ENCODE results near the gene SLC16A3.

SLC16A3 gene

DNA sequence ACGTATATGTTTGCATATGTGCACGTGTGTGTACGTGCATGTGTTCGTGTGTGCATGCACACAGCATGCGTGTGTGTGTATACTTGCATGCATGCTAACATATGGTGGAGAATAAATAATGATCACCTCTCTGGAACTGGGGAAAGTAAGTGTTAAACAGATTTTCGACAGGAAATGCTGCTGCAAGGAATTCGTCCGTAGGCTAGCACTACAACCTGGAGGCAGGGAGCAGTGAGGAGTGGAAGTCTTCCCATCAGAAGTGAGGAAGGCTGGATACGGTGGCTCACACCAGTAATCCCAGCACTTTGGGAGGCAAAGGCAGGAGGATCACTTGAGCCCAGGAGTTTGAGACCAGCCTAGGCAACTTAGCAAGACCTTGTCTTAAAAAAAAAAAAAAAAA, 49.5 kb downstream of the SLC16A3 start:
- H3K4me3 ChIP-seq (ENCODE audit: low read depth in 1 of 2, low read length in 2 of 2), result no peak overlapping the region
- H3K36me3 ChIP-seq (ENCODE audit: control insufficient read depth in 1 of 2, insufficient read depth in 2 of 2, low read length in 2 of 2), result peaks cover 0 to 6% of the 10 kb centered on the region in 2 donors
- no peaks in the 10 kb centered on the region for H3K27me3 ChIP-seq (ENCODE audit: low read depth, low read length)
- peaks cover 6 to 22% of the 10 kb centered on the region in 2 donors for H3K4me1 ChIP-seq (ENCODE audit: control insufficient read depth in 1 of 2, insufficient read depth in 2 of 2, low read length in 2 of 2)
- H3K27ac ChIP-seq (ENCODE audit: low read length), result no peak overlapping the region
- H3K9me3 ChIP-seq (ENCODE audit: control insufficient read depth in 1 of 2, low read length in 2 of 2), result no peaks in the 10 kb centered on the region

DNA sequence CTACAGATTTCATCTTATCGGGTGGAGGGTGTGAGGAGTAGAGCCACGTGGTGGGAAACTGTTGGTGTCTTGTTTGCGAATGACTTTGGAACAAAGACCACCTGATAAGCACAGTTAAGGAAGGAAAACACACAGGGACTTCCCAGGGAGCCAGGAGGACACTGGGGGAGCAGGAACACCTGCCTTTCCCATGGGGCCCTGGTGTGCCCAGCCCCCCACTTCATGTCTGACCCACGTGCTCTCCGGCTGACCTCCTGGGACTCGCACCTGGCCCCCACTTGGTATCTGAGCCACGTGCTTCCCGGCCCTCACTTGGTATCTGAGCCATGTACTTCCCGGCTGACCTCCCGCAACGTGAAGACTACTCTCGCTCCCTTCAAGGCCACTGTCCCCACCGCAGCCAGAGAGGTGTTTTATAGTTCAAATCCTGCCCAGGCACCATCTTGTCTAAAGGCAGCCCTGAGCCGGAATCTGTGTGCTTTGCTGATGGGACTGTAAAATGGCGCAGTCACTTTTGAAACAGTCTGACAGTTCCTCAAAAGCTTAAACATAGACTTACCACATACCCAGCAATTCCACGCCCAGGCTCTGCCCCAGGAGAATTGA, 50.0 kb downstream of the SLC16A3 start:
- Histone ChIP-seq H3K4me3 (ENCODE audit: low read depth in 1 of 2, low read length in 2 of 2) (no peak overlapping the region), H3K36me3 (ENCODE audit: control insufficient read depth in 1 of 2, insufficient read depth in 2 of 2, low read length in 2 of 2) (peaks cover 0 to 6% of the 10 kb centered on the region in 2 donors), H3K27ac (ENCODE audit: low read length) (no peak overlapping the region), H3K9me3 (ENCODE audit: control insufficient read depth in 1 of 2, low read length in 2 of 2) (no peaks in the 10 kb centered on the region), H3K27me3 (ENCODE audit: low read depth, low read length) (no peaks in the 10 kb centered on the region), H3K4me1 (ENCODE audit: control insufficient read depth in 1 of 2, insufficient read depth in 2 of 2, low read length in 2 of 2) (peaks cover 4 to 18% of the 10 kb centered on the region in 2 donors)

DNA sequence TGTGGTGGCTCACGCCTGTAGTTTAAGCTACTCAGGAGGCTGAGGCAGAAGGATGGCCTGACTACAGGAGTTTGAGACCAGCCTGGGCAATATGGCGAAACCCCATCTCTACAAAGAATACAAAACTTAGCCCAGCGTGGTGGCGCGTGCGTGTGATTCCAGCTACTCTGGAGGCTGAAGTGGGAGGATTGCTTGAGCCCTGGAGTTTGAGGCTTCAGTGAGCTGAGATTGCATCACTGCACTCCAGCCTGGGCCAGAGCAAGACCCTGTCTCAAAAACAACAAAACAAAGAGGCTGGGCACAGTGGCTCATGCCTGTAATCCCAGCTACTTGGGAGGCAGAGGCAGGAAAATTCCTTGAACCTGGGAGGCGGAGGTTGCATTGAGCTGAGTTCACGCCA, 51.7 kb downstream of the SLC16A3 start:
- H3K27ac ChIP-seq (ENCODE audit: low read length), result no peak overlapping the region
- no peaks in the 10 kb centered on the region for H3K27me3 ChIP-seq (ENCODE audit: low read depth, low read length)
- H3K9me3 ChIP-seq (ENCODE audit: control insufficient read depth in 1 of 2, low read length in 2 of 2), result no peaks in the 10 kb centered on the region
- no peak overlapping the region for H3K4me3 ChIP-seq (ENCODE audit: low read depth in 1 of 2, low read length in 2 of 2)
- H3K36me3 ChIP-seq (ENCODE audit: control insufficient read depth in 1 of 2, insufficient read depth in 2 of 2, low read length in 2 of 2), result peaks cover 0 to 6% of the 10 kb centered on the region in 2 donors
- peaks cover 0 to 7% of the 10 kb centered on the region in 2 donors for H3K4me1 ChIP-seq (ENCODE audit: control insufficient read depth in 1 of 2, insufficient read depth in 2 of 2, low read length in 2 of 2)

DNA sequence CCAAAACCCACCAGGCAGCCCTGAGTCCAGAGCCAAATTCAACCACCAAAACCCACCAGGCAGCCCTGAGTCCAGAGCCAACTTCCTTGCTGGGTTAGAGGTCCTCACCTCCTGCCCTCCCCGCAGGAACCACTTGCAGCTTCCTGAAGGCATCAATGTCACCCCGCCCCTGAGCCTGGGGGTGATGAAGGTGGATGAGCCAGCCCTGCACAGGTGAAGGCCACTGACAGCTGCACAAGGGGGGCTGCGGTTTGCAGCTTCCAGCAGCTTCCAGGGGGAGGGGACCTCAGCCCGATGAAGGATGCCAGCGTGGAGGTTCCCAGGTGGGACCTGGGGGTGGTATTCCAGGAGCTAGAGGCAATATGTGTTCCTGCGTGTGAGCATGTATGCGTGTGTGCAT, 52.2 kb downstream of the SLC16A3 start:
- Histone ChIP-seq H3K36me3 (ENCODE audit: control insufficient read depth in 1 of 2, insufficient read depth in 2 of 2, low read length in 2 of 2) (peaks cover 0 to 6% of the 10 kb centered on the region in 2 donors), H3K9me3 (ENCODE audit: control insufficient read depth in 1 of 2, low read length in 2 of 2) (no peaks in the 10 kb centered on the region), H3K4me3 (ENCODE audit: low read depth in 1 of 2, low read length in 2 of 2) (no peak overlapping the region), H3K4me1 (ENCODE audit: control insufficient read depth in 1 of 2, insufficient read depth in 2 of 2, low read length in 2 of 2) (peaks cover 0 to 7% of the 10 kb centered on the region in 2 donors), H3K27me3 (ENCODE audit: low read depth, low read length) (no peaks in the 10 kb centered on the region), H3K27ac (ENCODE audit: low read length) (no peak overlapping the region)

DNA sequence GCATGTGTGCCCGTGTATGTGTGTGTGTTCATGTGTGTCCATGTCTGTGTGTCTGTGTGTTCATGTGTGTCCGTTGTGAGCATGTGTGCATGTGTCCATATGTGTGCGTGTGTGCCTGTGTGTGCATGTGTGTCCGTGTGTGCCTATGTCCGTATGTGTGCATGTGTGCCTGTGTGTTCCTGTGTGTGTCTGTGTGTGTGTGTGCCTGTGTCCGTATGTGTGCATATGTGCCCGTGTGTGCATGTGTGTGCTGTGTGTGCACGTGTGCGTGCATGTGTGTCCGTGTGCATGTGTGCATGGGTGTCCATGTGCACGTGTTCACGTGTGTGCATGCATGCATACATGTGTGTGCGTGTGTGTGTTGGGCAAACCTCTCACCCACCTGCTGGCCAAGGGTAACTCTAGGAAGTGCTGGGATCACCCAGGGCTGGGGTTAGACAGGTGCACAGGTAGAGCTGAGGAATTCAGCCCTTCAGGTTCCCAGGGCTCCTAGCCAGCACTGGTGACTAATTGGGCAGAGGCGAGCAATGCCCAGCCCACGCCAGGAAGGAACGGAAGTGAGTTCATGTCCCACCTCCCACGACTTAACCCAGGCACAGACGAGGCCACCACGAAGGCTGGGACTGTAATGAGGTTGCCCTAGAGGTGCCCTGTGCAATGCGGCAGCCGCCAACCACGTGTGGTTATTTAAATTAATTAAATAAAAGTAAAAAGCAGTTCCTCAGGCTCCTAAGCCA, 52.8 kb downstream of the SLC16A3 start:
- Histone ChIP-seq H3K36me3 (ENCODE audit: control insufficient read depth in 1 of 2, insufficient read depth in 2 of 2, low read length in 2 of 2) (peaks cover 0 to 6% of the 10 kb centered on the region in 2 donors), H3K27me3 (ENCODE audit: low read depth, low read length) (no peaks in the 10 kb centered on the region), H3K9me3 (ENCODE audit: control insufficient read depth in 1 of 2, low read length in 2 of 2) (no peaks in the 10 kb centered on the region), H3K27ac (ENCODE audit: low read length) (no peak overlapping the region), H3K4me1 (ENCODE audit: control insufficient read depth in 1 of 2, insufficient read depth in 2 of 2, low read length in 2 of 2) (peaks cover 0 to 7% of the 10 kb centered on the region in 2 donors), H3K4me3 (ENCODE audit: low read depth in 1 of 2, low read length in 2 of 2) (no peak overlapping the region)

DNA sequence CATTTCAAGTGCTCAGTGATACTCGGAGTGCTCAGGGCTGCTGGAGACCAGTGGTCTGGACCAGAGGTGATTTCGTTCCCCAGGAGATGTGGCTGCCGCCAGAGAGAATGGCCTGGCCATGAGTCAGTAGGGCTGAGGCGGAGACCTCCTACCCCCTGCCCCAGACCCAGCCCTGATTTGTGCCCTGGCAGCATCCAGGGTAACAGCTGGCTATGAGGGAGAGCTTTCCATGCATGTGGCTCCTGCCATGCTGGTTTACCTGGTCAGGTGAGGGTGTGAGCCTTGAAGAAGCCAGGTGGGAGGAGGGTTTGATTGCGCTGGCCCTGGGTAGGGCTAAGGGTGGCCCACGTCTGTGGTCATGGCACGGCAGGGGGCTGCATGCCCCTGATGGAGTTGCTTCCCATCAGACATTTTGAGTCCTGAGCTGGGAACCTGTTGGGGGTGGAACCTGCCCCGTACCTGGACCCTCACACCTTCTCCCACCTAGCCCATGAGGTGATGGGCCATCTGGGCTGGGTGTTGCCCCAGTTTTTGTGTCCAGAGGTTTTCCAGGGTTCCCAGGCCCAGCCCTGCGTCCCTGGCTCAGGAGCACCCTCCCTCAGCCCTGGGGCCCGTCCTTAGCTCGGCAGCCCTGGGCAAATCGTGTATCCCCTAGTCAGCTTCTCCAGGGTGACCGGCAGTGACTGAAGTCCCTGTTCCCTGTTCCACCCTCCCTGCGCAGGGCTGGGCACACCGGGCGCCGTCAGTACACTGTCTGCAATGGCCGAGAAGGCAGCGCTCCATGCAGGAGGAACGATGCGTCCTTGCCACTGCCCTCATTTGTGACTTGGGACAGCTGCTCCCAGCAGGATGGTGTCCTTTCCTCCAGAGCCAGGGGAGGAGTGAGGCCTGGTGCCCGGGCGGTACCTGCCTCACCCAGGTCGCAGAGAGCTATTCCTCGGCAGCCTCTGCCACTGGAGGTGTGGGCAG, 53.7 kb downstream of the SLC16A3 start:
- no peaks in the 10 kb centered on the region for H3K27me3 ChIP-seq (ENCODE audit: low read depth, low read length)
- peaks cover 0 to 6% of the 10 kb centered on the region in 2 donors for H3K36me3 ChIP-seq (ENCODE audit: control insufficient read depth in 1 of 2, insufficient read depth in 2 of 2, low read length in 2 of 2)
- H3K4me1 ChIP-seq (ENCODE audit: control insufficient read depth in 1 of 2, insufficient read depth in 2 of 2, low read length in 2 of 2), result peaks cover 0 to 7% of the 10 kb centered on the region in 2 donors
- H3K27ac ChIP-seq (ENCODE audit: low read length), result no peak overlapping the region
- H3K4me3 ChIP-seq (ENCODE audit: low read depth in 1 of 2, low read length in 2 of 2), result no peak overlapping the region
- H3K9me3 ChIP-seq (ENCODE audit: control insufficient read depth in 1 of 2, low read length in 2 of 2), result no peaks in the 10 kb centered on the region

DNA sequence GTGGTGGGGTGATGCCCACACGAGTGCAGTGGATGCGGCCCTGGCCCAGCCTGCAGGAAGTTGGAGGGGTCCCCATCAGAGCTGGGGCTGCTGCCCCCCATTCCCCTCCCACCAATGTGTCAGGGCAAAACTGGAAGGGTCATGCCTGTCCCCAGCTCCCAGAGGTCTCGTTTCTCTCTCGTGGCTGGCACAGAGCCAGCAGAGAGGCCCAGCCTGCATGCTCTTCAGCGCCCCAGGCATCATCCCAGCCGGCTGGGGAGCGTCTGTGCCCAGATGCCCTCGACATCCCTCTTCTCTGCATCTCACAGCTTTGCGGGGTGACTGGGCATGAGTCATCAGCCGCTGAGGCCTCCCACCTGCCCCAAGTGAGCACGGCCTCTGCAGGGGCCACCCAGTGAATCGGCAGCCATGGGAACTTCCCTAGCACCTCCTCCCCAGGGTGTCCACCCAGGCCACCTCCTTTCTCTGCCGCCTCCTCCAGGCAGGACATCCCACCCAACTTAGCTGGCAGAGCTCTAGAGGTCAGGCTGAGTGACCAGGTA, 54.4 kb downstream of the SLC16A3 start:
- H3K36me3 ChIP-seq (ENCODE audit: control insufficient read depth in 1 of 2, insufficient read depth in 2 of 2, low read length in 2 of 2), result peaks cover 0 to under 1% of the 10 kb centered on the region in 2 donors
- no peaks in the 10 kb centered on the region for H3K27me3 ChIP-seq (ENCODE audit: low read depth, low read length)
- no peak overlapping the region for H3K27ac ChIP-seq (ENCODE audit: low read length)
- no peak overlapping the region for H3K4me3 ChIP-seq (ENCODE audit: low read depth in 1 of 2, low read length in 2 of 2)
- no peaks in the 10 kb centered on the region for H3K9me3 ChIP-seq (ENCODE audit: control insufficient read depth in 1 of 2, low read length in 2 of 2)
- H3K4me1 ChIP-seq (ENCODE audit: control insufficient read depth in 1 of 2, insufficient read depth in 2 of 2, low read length in 2 of 2), result peaks cover 0 to 7% of the 10 kb centered on the region in 2 donors

DNA sequence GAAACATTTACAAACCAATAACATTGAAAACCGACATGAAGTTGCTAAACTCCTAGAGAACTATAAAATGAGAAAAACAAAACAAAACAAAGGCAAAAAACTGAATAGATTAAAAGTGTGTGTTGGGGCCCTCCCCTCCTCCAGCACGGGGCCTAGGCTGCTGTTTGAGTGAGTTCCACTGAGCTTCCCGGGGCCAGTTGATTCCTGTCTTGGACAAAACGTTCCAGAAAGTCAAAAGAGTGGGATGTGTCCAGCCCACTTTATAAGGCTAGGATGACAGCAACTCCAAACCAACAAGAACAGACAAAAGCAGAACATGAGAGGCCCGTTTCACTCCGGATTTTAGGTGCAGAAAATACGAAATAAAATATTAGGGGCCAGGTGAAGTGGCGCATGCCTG, 56.3 kb downstream of the SLC16A3 start:
- Histone ChIP-seq H3K36me3 (ENCODE audit: control insufficient read depth in 1 of 2, insufficient read depth in 2 of 2, low read length in 2 of 2) (no peaks in the 10 kb centered on the region), H3K27ac (ENCODE audit: low read length) (no peak overlapping the region), H3K9me3 (ENCODE audit: control insufficient read depth in 1 of 2, low read length in 2 of 2) (no peaks in the 10 kb centered on the region), H3K27me3 (ENCODE audit: low read depth, low read length) (no peaks in the 10 kb centered on the region), H3K4me1 (ENCODE audit: control insufficient read depth in 1 of 2, insufficient read depth in 2 of 2, low read length in 2 of 2) (peaks cover 5 to 7% of the 10 kb centered on the region in 2 donors), H3K4me3 (ENCODE audit: low read depth in 1 of 2, low read length in 2 of 2) (no peak overlapping the region)

DNA sequence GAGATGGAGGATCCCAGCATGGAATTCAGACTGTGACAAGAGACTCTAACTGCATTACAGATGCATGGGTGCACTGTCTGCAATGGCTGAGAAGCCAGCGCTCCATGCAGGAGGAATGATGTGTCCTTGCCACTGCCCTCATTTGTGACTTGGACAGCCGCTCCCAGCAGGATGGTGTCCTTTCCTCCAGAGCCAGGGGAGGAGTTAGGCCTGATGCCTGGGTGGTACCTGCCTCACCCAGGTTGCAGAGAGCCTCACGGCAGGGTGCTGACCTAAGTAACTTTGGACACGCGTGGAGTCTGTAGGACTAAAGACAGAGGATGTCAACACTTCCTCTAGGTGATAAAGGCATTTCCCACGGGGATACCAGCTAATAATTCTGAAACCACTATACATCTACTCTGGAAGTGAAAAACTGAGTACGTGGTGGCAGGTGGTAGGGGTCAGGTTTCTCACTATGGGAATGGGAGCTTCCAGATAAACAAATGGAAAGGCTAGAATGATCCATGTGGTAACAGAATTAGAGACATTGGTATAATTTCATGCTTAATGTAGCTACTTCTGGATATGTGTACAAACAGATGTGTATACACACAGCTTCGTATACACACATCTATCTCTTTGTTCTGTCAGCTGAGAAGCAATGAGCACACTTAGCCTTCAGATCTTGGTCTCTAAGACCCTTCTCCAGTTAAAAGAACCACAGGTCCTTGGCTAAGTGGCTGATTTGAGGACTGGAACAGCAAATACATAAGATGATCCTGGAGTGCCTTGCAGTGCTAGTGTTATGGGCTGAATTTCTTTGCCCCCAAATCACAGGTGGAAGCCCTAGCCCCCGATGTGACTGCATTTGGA, 58.4 kb downstream of the SLC16A3 start:
- Histone ChIP-seq H3K27ac (ENCODE audit: low read length) (peak overlapping the region; percentile 50), H3K27me3 (ENCODE audit: low read depth, low read length) (no peaks in the 10 kb centered on the region), H3K9me3 (ENCODE audit: control insufficient read depth in 1 of 2, low read length in 2 of 2) (no peaks in the 10 kb centered on the region), H3K4me1 (ENCODE audit: control insufficient read depth in 1 of 2, insufficient read depth in 2 of 2, low read length in 2 of 2) (peaks cover 5 to 7% of the 10 kb centered on the region in 2 donors), H3K4me3 (ENCODE audit: low read depth in 1 of 2, low read length in 2 of 2) (no peak overlapping the region), H3K36me3 (ENCODE audit: control insufficient read depth in 1 of 2, insufficient read depth in 2 of 2, low read length in 2 of 2) (no peaks in the 10 kb centered on the region)
